Gastroesophageal sphincter (tissue), 4 donors: ENCODE results near the gene TGIF2. TPM values are rescaled to one million over a fixed set of nuclear protein-coding genes. Genes with fewer than 3 reads are reported as not detected.
"Not testable (repeated sequence)": the region's sequence is repeated elsewhere in the genome, so short reads cannot be mapped to it uniquely, and the experiment has no call there.

Source experiments
- ATAC-seq: fragments of 150-250 bp; one replicate; pipeline ENCODE4 v1.9.1; 2016; ENCODE audit warnings: mild to moderate bottlenecking, moderate library complexity
- H3K27ac ChIP-seq, 4 donors: fragments of 200-600 bp; sonication (generic) in 3 of 4; 1 replicate in 3 of 4; 2 replicates in 1 of 4; pipeline ENCODE4 v1.5.1; 2016 to 2019
- H3K27me3 ChIP-seq: fragments of 200-600 bp; sonication (generic); one replicate; pipeline ENCODE4 v1.5.1; 2019
- H3K36me3 ChIP-seq, 2 donors: fragments of 200-600 bp; sonication (generic); one replicate each; pipeline ENCODE4 v1.5.1; 2019; ENCODE audit warnings: control low read depth in 1 of 2
- H3K4me1 ChIP-seq, 3 donors: fragments of 200-600 bp; sonication (generic); 1 replicate in 2 of 3; 2 replicates in 1 of 3; pipeline ENCODE4 v1.5.1; 2016 to 2019; ENCODE audit warnings: control low read depth in 2 of 3
- H3K4me3 ChIP-seq, 2 donors: fragments of 200-600 bp; sonication (generic); one replicate each; pipeline ENCODE4 v1.5.1; 2019; ENCODE audit warnings: mild to moderate bottlenecking in 1 of 2, moderate library complexity in 1 of 2
- H3K9me3 ChIP-seq, 3 donors: fragments of 200-600 bp; sonication (generic); one replicate each; pipeline ENCODE4 v1.5.1; 2017 to 2019; ENCODE audit warnings: control low read depth in 2 of 3
- EP300 ChIP-seq: sonication (generic); formaldehyde crosslinking; IDR thresholded peaks from one replicate; pipeline ENCODE4 v1.6.1; 2017; ENCODE audit warnings: antibody characterized with exemption, mild to moderate bottlenecking
- POLR2A ChIP-seq, 2 donors: fragments of 450-650 bp; IDR thresholded peaks; one replicate each; pipeline ENCODE4 v1.6.1; 2017; ENCODE audit warnings: antibody characterized with exemption in 2 of 2, mild to moderate bottlenecking in 2 of 2, moderate library complexity in 1 of 2
- POLR2AphosphoS5 ChIP-seq: sonication (generic); formaldehyde crosslinking; IDR thresholded peaks from one replicate; pipeline ENCODE4 v1.6.1; 2017; ENCODE audit warnings: antibody characterized with exemption
- WGBS, 2 donors: methylation state at CpG; one replicate each; pipeline ENCODE4 v1.1.5; 2018; ENCODE audit warnings: low coverage in 1 of 2; 5-methylcytosine and 5-hydroxymethylcytosine counted together
- total RNA-seq, 4 donors: library from RNA; depleted of rRNA; stranded (reverse); fragments of >200 nt; gene quantifications; one replicate each; pipeline ENCODE4 v1.1.0, GENCODE V29; 2016
- TF ChIP-seq, protein P1 (sequence below), 4 experiments: fragments of 200-600 bp in 2 of 4; fragments of 450-650 bp in 2 of 4; sonication (generic) in 1 of 4; IDR thresholded peaks; one replicate each; pipeline ENCODE4 v1.5.1; 2017 to 2019; ENCODE audit warnings: antibody characterized with exemption in 4 of 4, mild to moderate bottlenecking in 2 of 4, moderate library complexity in 2 of 4

Gene TGIF2
- total RNA-seq, 4 donors from 2014 or later: 7.2 to 14.0 (median 9.4) TPM

GRCh38 chr20:36606158-36607066, 33.0 kb downstream of the TGIF2 start:
- no peaks in the 10 kb centered on the region for H3K27me3 ChIP-seq
- peaks cover 0 to 40% of the 10 kb centered on the region in 2 donors for H3K36me3 ChIP-seq
- H3K4me1 ChIP-seq: peaks cover 0 to 31% (median 0%) of the 10 kb centered on the region in 3 donors
- peak overlapping the region; percentile 73 to 96 (median 93) for H3K27ac ChIP-seq
- 2% methylated on average over 11 to 26 of the region's 31 CpGs for WGBS, 2 donors
- no peaks in the 10 kb centered on the region for H3K9me3 ChIP-seq
- TF ChIP-seq, protein P1, sequence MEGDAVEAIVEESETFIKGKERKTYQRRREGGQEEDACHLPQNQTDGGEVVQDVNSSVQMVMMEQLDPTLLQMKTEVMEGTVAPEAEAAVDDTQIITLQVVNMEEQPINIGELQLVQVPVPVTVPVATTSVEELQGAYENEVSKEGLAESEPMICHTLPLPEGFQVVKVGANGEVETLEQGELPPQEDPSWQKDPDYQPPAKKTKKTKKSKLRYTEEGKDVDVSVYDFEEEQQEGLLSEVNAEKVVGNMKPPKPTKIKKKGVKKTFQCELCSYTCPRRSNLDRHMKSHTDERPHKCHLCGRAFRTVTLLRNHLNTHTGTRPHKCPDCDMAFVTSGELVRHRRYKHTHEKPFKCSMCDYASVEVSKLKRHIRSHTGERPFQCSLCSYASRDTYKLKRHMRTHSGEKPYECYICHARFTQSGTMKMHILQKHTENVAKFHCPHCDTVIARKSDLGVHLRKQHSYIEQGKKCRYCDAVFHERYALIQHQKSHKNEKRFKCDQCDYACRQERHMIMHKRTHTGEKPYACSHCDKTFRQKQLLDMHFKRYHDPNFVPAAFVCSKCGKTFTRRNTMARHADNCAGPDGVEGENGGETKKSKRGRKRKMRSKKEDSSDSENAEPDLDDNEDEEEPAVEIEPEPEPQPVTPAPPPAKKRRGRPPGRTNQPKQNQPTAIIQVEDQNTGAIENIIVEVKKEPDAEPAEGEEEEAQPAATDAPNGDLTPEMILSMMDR (IDR thresholded peaks at IDR 0.05): no peak
- ATAC-seq: no peak
- H3K4me3 ChIP-seq: peak overlapping the region; percentile 81 to 98

DNA sequence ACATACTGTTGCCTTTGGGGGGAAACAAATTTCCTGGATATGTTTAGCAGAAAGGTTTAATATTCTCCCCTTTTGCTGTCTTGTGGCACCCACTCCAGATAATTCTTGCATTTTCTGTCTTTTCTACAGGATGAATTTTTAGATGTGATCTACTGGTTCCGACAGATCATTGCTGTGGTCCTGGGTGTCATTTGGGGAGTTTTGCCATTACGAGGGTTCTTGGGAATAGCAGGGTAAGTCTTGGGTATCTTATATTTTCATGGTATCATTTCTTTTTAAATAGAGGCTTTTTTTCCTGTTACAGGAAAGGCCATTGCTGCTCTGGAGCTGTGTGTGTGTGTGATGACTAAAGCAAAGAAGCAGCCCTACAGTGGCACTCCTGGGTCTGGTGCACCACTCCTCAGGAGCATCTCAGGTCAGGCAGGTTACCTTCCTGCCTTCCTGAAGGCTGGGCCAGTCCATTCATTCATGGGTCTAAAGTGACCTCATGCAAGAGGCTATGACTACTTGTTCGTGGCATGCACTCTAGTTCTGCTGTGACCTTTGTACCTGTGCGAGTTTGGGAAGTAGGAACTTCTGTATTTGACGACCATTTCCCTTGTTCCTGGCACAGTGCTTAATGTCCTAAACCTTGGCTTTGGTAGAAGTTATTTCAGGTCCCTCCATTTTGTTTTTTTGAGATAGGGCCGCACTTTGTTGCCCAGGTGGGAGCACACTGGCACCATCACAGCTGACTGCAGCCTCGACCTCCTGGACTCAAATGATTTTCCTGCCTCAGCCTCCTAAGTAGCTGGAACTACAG, 34.4 kb downstream of the TGIF2 start:
- no peak for ATAC-seq
- TF ChIP-seq, protein P1 (IDR thresholded peaks at IDR 0.05): no peak
- no peak for TF ChIP-seq POLR2A (IDR thresholded peaks at IDR 0.05)
- TF ChIP-seq EP300: no peak
- TF ChIP-seq POLR2AphosphoS5: no peak
- H3K27ac ChIP-seq: no peak overlapping the region
- no peaks in the 10 kb centered on the region for H3K27me3 ChIP-seq
- H3K36me3 ChIP-seq: peaks cover 0 to 54% of the 10 kb centered on the region in 2 donors
- peaks cover 0 to 31% (median 0%) of the 10 kb centered on the region in 3 donors for H3K4me1 ChIP-seq
- WGBS, 2 donors: 76 to 79% methylated on average over 4 to 7 of the region's 7 CpGs
- H3K4me3 ChIP-seq: no peak overlapping the region
- no peaks in the 10 kb centered on the region for H3K9me3 ChIP-seq

DNA sequence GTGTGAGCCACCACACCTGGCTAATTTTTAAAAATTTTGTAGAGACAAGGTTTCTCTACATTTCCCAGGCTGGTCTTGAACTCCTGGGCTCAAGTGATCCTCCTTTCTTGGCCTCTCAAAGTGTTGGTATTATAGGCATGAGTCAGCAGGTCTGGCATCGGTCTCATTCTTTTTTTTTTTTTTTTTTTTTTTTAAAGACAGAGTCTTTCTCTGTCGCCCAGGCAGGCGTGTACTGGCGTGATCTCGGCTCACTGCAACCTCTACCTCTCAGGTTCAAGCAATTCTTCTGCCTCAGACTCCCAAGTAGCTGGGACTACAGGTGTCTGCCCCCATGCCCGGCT, 35.0 kb downstream of the TGIF2 start:
- Histone ChIP-seq H3K36me3 (peaks cover 0 to 59% of the 10 kb centered on the region in 2 donors), H3K4me1 (peaks cover 0 to 31% (median 0%) of the 10 kb centered on the region in 3 donors)
- not testable (repeated sequence) for H3K27me3 ChIP-seq, ATAC-seq, H3K4me3 ChIP-seq, H3K9me3 ChIP-seq, H3K27ac ChIP-seq
- WGBS, 2 donors: 74 to 80% methylated on average over 1 to 6 of the region's 6 CpGs

GRCh38 chr20:36611625-36612024, 38.2 kb downstream of the TGIF2 start:
- Histone ChIP-seq H3K27me3 (no peaks in the 10 kb centered on the region), H3K9me3 (no peaks in the 10 kb centered on the region), H3K4me3 (no peak overlapping the region), H3K27ac (no peak overlapping the region), H3K36me3 (peaks cover 0 to 82% of the 10 kb centered on the region in 2 donors), H3K4me1 (peaks cover 0 to 16% (median 0%) of the 10 kb centered on the region in 3 donors)
- no peak for ATAC-seq
- WGBS, 2 donors: 53 to 55% methylated on average over 3 to 5 of the region's 5 CpGs
- no peak for TF ChIP-seq POLR2AphosphoS5
- TF ChIP-seq, protein P1 (IDR thresholded peaks at IDR 0.05): no peak
- no peak for TF ChIP-seq POLR2A (IDR thresholded peaks at IDR 0.05)
- no peak for TF ChIP-seq EP300

GRCh38 chr20:36613974-36614373, 40.6 kb downstream of the TGIF2 start:
- H3K4me1 ChIP-seq: no peaks in the 10 kb centered on the region
- TF ChIP-seq EP300 (no peak), POLR2A (IDR thresholded peaks at IDR 0.05) (no peak), POLR2AphosphoS5 (no peak)
- TF ChIP-seq, protein P1 (IDR thresholded peaks at IDR 0.05): no peak
- H3K4me3 ChIP-seq: no peak overlapping the region
- peaks cover 0 to 66% of the 10 kb centered on the region in 2 donors for H3K36me3 ChIP-seq
- no peaks in the 10 kb centered on the region for H3K27me3 ChIP-seq
- WGBS, 2 donors: 73% methylated on average over 3 of the region's 3 CpGs; no CpG with 5 or more reads in 1 of the 2 donors
- H3K27ac ChIP-seq: no peak overlapping the region
- H3K9me3 ChIP-seq: no peaks in the 10 kb centered on the region
- no peak for ATAC-seq
